Endodermal cell (in vitro differentiated cells): ENCODE results near the gene S100B. TPM values are rescaled to one million over a fixed set of nuclear protein-coding genes. Genes with fewer than 3 reads are reported as not detected.

Source experiments
- DNase-seq: peaks from one replicate; pipeline ENCODE4 v3.0.0-alpha.2; 2017
- H3K27ac ChIP-seq: 2 replicates; pipeline ENCODE4 v1.5.1; 2013; ENCODE audit warnings: mild to moderate bottlenecking, low read depth, low read length, moderate library complexity
- H3K27me3 ChIP-seq: 2 replicates; pipeline ENCODE4 v1.6.1; 2013; ENCODE audit warnings: mild to moderate bottlenecking, low read length, moderate library complexity; ENCODE audit not compliant: insufficient read depth, control insufficient read depth, poor library complexity, severe bottlenecking
- H3K36me3 ChIP-seq: 2 replicates; pipeline ENCODE4 v1.7.0; 2013; ENCODE audit warnings: mild to moderate bottlenecking, low read length, moderate library complexity; ENCODE audit not compliant: control insufficient read depth, insufficient read depth
- H3K4me1 ChIP-seq: one replicate; pipeline ENCODE4 v1.7.0; 2013; ENCODE audit warnings: low read length; ENCODE audit not compliant: control insufficient read depth, insufficient read depth
- H3K4me3 ChIP-seq: 2 replicates; pipeline ENCODE4 v1.5.1; 2013; ENCODE audit warnings: mild to moderate bottlenecking, low read length, moderate library complexity
- H3K9ac ChIP-seq: 2 replicates; pipeline ENCODE4 v1.6.1; 2013; ENCODE audit warnings: mild to moderate bottlenecking, low read length, moderate library complexity; ENCODE audit not compliant: poor library complexity, severe bottlenecking; ENCODE audit errors: extremely low read depth
- H3K9me3 ChIP-seq: 2 replicates; pipeline ENCODE4 v1.6.1; 2013; ENCODE audit warnings: mild to moderate bottlenecking, low read length, moderate library complexity; ENCODE audit not compliant: control insufficient read depth
- H3K27ac Mint-ChIP-seq: 2 replicates; pipeline ENCODE4 v1.8.0; 2020; ENCODE audit warnings: mixed read lengths
- H3K27me3 Mint-ChIP-seq: 2 replicates; pipeline ENCODE4 v1.8.0; 2021; ENCODE audit warnings: mild to moderate bottlenecking, mixed read lengths; ENCODE audit not compliant: insufficient read depth
- H3K36me3 Mint-ChIP-seq: 2 replicates; pipeline ENCODE4 v1.8.0; 2020; ENCODE audit warnings: low read depth, mixed read lengths
- H3K4me1 Mint-ChIP-seq: 2 replicates; pipeline ENCODE4 v1.8.0; 2020; ENCODE audit warnings: mixed read lengths
- H3K4me3 Mint-ChIP-seq: 2 replicates; pipeline ENCODE4 v1.8.0; 2020; ENCODE audit warnings: mild to moderate bottlenecking, moderate library complexity, mixed read lengths
- H3K9me3 Mint-ChIP-seq: 2 replicates; pipeline ENCODE4 v1.8.0; 2020; ENCODE audit warnings: mild to moderate bottlenecking, mixed read lengths
- CTCF ChIP-seq: fragments of 200-600 bp; sonication (generic); conservative IDR thresholded peaks from 2 replicates; pipeline ENCODE4 v1.5.0; 2021; ENCODE audit warnings: antibody characterized with exemption, mild to moderate bottlenecking
- WGBS, 2 experiments: methylation state at CpG; one replicate each; pipeline versions ENCODE4 v1.1.5 to v1.1.7; 2013; ENCODE audit warnings: missing lambda C conversion rate in 2 of 2, mixed read lengths in 1 of 2; ENCODE audit not compliant: insufficient coverage in 1 of 2, insufficient read length in 1 of 2; 5-methylcytosine and 5-hydroxymethylcytosine counted together
- total RNA-seq, 2 donors: library from RNA; stranded (reverse); fragmentation: NEBNext Ultra II Directional in 1 of 2; extraction: Animal tissue kit (Norgen Biotek cat#: 25700) in 1 of 2; gene quantifications; 2 replicates in 1 of 2; 3 replicates in 1 of 2; pipeline ENCODE4 v1.2.1, GENCODE V29; 2021

The S100B gene
- total RNA-seq, 2 donors from 2014 or later, result not detected

GRCh38 chr21:46569081-46569480, 35.8 kb downstream of the S100B start:
- H3K9me3 Mint-ChIP-seq, result peaks cover 12% of the 10 kb centered on the region
- 83 to 88% methylated on average over 1 of the region's 1 CpG for WGBS, 2 experiments
- H3K4me1 Mint-ChIP-seq, result no peaks in the 10 kb centered on the region
- peaks cover 76% of the 10 kb centered on the region for H3K36me3 Mint-ChIP-seq
- Histone ChIP-seq H3K36me3 (peaks cover 57% of the 10 kb centered on the region), H3K9ac (no peak overlapping the region), H3K27ac (no peak overlapping the region), H3K4me1 (no peaks in the 10 kb centered on the region), H3K9me3 (no peaks in the 10 kb centered on the region), H3K27me3 (no peaks in the 10 kb centered on the region), H3K4me3 (no peak overlapping the region)
- no peak overlapping the region for H3K4me3 Mint-ChIP-seq
- no peak overlapping the region for H3K27ac Mint-ChIP-seq
- no peak for DNase-seq
- TF ChIP-seq CTCF, result no peak
- H3K27me3 Mint-ChIP-seq, result no peaks in the 10 kb centered on the region

- no peak overlapping the region for H3K4me3 Mint-ChIP-seq
- WGBS, 2 experiments, result 91 to 92% methylated on average over 3 to 4 of the region's 4 CpGs
- Histone ChIP-seq H3K27ac (no peak overlapping the region), H3K9ac (no peak overlapping the region), H3K4me3 (no peak overlapping the region), H3K36me3 (peaks cover 63% of the 10 kb centered on the region), H3K4me1 (no peaks in the 10 kb centered on the region), H3K27me3 (no peaks in the 10 kb centered on the region), H3K9me3 (no peaks in the 10 kb centered on the region)
- DNase-seq, result no peak
- TF ChIP-seq CTCF, result no peak
- H3K4me1 Mint-ChIP-seq, result no peaks in the 10 kb centered on the region
- H3K9me3 Mint-ChIP-seq, result peaks cover 12% of the 10 kb centered on the region
- peaks cover 76% of the 10 kb centered on the region for H3K36me3 Mint-ChIP-seq
- no peak overlapping the region for H3K27ac Mint-ChIP-seq
- H3K27me3 Mint-ChIP-seq, result no peaks in the 10 kb centered on the region
These were observed 36.3 kb downstream of the S100B start for GRCh38 chr21:46568562-46568961.

GRCh38 chr21:46567348-46567747, 37.5 kb downstream of the S100B start:
- Histone ChIP-seq H3K4me1 (no peaks in the 10 kb centered on the region), H3K9me3 (no peaks in the 10 kb centered on the region), H3K27ac (no peak overlapping the region), H3K36me3 (peaks cover 63% of the 10 kb centered on the region), H3K9ac (no peak overlapping the region), H3K27me3 (no peaks in the 10 kb centered on the region), H3K4me3 (no peak overlapping the region)
- H3K4me1 Mint-ChIP-seq, result no peaks in the 10 kb centered on the region
- 91 to 95% methylated on average over 12 to 15 of the region's 15 CpGs for WGBS, 2 experiments
- no peaks in the 10 kb centered on the region for H3K27me3 Mint-ChIP-seq
- TF ChIP-seq CTCF, result no peak
- DNase-seq, result no peak
- H3K36me3 Mint-ChIP-seq, result peaks cover 75% of the 10 kb centered on the region
- H3K27ac Mint-ChIP-seq, result no peak overlapping the region
- H3K9me3 Mint-ChIP-seq, result peaks cover 12% of the 10 kb centered on the region
- H3K4me3 Mint-ChIP-seq, result no peak overlapping the region
